SK-N-SH (cell line): Measurements from ENCODE around the gene NUDT1. TPM values are rescaled to one million over a fixed set of nuclear protein-coding genes. Genes with fewer than 3 reads are reported as not detected.

Source experiments
- CTCF ChIA-PET: fragments of 300-600, 350-600 bp; formaldehyde crosslinking; extraction: SDS; loops from one replicate; lab custom pipeline; 2021; lab: Yijun Ruan, JAX
- POLR2A ChIA-PET: fragments of 350-600 bp; sonication (Branson Sonifier 250); formaldehyde crosslinking; extraction: SDS; loops from one replicate; lab custom pipeline; 2020; ENCODE audit warnings: antibody characterized with exemption, inconsistent platforms; lab: Yijun Ruan, JAX
- DNase-seq: peaks from one replicate; pipeline ENCODE4 v3.0.0; 2012
- H2AFZ ChIP-seq: fragments of 200-600 bp; sonication (generic); 2 replicates; pipeline ENCODE4 v1.8.1; 2016; ENCODE audit warnings: antibody characterized with exemption, mild to moderate bottlenecking, low read depth
- H3F3A ChIP-seq: fragments of 200-600 bp; sonication (generic); replicated peaks from 2 replicates; pipeline ENCODE3; 2016; ENCODE audit warnings: antibody characterized with exemption, mild to moderate bottlenecking; ENCODE audit not compliant: insufficient read depth
- H3K27ac ChIP-seq, 2 experiments: fragments of 200-500 bp in 1 of 2; fragments of 200-600 bp in 1 of 2; sonication (Bioruptor generic) in 1 of 2; sonication (generic), shearing (Covaris generic) in 1 of 2; 2 replicates each; pipeline versions ENCODE4 v1.5.1 to v1.6.1; 2014 to 2016; ENCODE audit warnings: low read depth in 2 of 2, inconsistent platforms in 1 of 2, low read length in 1 of 2, mild to moderate bottlenecking in 1 of 2, mixed read lengths in 1 of 2
- H3K27me3 ChIP-seq: fragments of 200-600 bp; sonication (generic), shearing (Covaris generic); 2 replicates; pipeline ENCODE4 v1.6.1; 2016; ENCODE audit warnings: mixed run types; ENCODE audit not compliant: insufficient read depth
- H3K36me3 ChIP-seq, 2 experiments: fragments of 200-500 bp in 1 of 2; fragments of 200-600 bp in 1 of 2; sonication (Bioruptor generic) in 1 of 2; sonication (generic) in 1 of 2; replicated peaks in 1 of 2; 2 replicates each; pipeline versions ENCODE3 to v1.5.1; 2014 to 2016; ENCODE audit warnings: low read length in 1 of 2, mild to moderate bottlenecking in 1 of 2; ENCODE audit not compliant: insufficient read depth in 2 of 2, control insufficient read depth in 1 of 2
- H3K4me1 ChIP-seq, 2 experiments: fragments of 200-500 bp in 1 of 2; fragments of 200-600 bp in 1 of 2; sonication (Bioruptor generic) in 1 of 2; sonication (generic), shearing (Covaris generic) in 1 of 2; 2 replicates each; pipeline versions ENCODE4 v1.5.1 to v1.6.1; 2014 to 2016; ENCODE audit warnings: low read depth in 1 of 2, low read length in 1 of 2, mixed run types in 1 of 2; ENCODE audit not compliant: insufficient read depth in 2 of 2, control insufficient read depth in 1 of 2
- H3K4me2 ChIP-seq: fragments of 200-600 bp; sonication (generic), shearing (Covaris generic); 2 replicates; pipeline ENCODE4 v1.6.1; 2017; ENCODE audit warnings: mixed run types
- H3K4me3 ChIP-seq, 2 experiments: fragments of 200-500 bp in 1 of 2; fragments of 200-600 bp in 1 of 2; sonication (Bioruptor generic) in 1 of 2; sonication (generic), shearing (Covaris generic) in 1 of 2; 2 replicates each; pipeline versions ENCODE4 v1.5.1 to v1.8.1; 2014 to 2016; ENCODE audit warnings: low read depth in 2 of 2, inconsistent platforms in 1 of 2, low read length in 1 of 2, mild to moderate bottlenecking in 1 of 2, mixed read lengths in 1 of 2, moderate library complexity in 1 of 2
- H3K79me2 ChIP-seq: fragments of 200-600 bp; sonication (generic); 2 replicates; pipeline ENCODE4 v1.8.1; 2017; ENCODE audit warnings: mild to moderate bottlenecking; ENCODE audit not compliant: insufficient read depth
- H3K9ac ChIP-seq: fragments of 200-600 bp; sonication (generic); 2 replicates; pipeline ENCODE4 v1.6.1; 2017; ENCODE audit warnings: mixed run types
- H3K9me2 ChIP-seq: fragments of 200-600 bp; sonication (generic); 2 replicates; pipeline ENCODE4 v1.6.1; 2017; ENCODE audit warnings: mixed run types
- H3K9me3 ChIP-seq: fragments of 200-600 bp; sonication (generic); 2 replicates; pipeline ENCODE4 v1.6.1; 2017; ENCODE audit warnings: mixed run types, mild to moderate bottlenecking, moderate library complexity
- H4K20me1 ChIP-seq: fragments of 200-600 bp; sonication (generic); 2 replicates; pipeline ENCODE4 v1.6.1; 2017; ENCODE audit warnings: mild to moderate bottlenecking, mixed run types; ENCODE audit not compliant: insufficient read depth
- CHD2 ChIP-seq: fragments of 150-350 bp; IDR thresholded peaks from 2 replicates; pipeline ENCODE4 v1.6.1; 2018; ENCODE audit warnings: low read length; ENCODE audit not compliant: partially characterized antibody
- CTCF ChIP-seq: fragments of 200-600 bp; sonication (generic); IDR thresholded peaks from 2 replicates; pipeline ENCODE4 v1.6.1; 2017; ENCODE audit warnings: antibody characterized with exemption, mild to moderate bottlenecking, moderate library complexity
- EZH2phosphoT487 ChIP-seq: fragments of 200-600 bp; sonication (generic); IDR thresholded peaks from 2 replicates; pipeline ENCODE4 v1.6.1; 2017; ENCODE audit warnings: low read depth, mixed run types, mild to moderate bottlenecking, antibody characterized with exemption, moderate library complexity, borderline replicate concordance
- FOXM1 ChIP-seq: IDR thresholded peaks from 2 replicates; pipeline ENCODE4 v1.4.0; 2012; ENCODE audit warnings: low read depth, mild to moderate bottlenecking
- GABPA ChIP-seq: IDR thresholded peaks from 2 replicates; pipeline ENCODE4 v1.4.0; 2012; ENCODE audit warnings: low read depth, mild to moderate bottlenecking
- JUND ChIP-seq: IDR thresholded peaks from 2 replicates; pipeline ENCODE4 v1.4.0; 2012
- MEF2A ChIP-seq: IDR thresholded peaks from 2 replicates; pipeline ENCODE4 v1.4.0; 2012; ENCODE audit warnings: low read depth, borderline replicate concordance
- MXI1 ChIP-seq: IDR thresholded peaks from 2 replicates; pipeline ENCODE4 v1.6.1; 2012; ENCODE audit warnings: mild to moderate bottlenecking, low read depth, low read length, improper control_type of control experiment
- NFIC ChIP-seq: IDR thresholded peaks from 2 replicates; pipeline ENCODE4 v1.4.0; 2012; ENCODE audit warnings: borderline replicate concordance
- NRF1 ChIP-seq: IDR thresholded peaks from 2 replicates; pipeline ENCODE4 v1.6.1; 2012; ENCODE audit warnings: low read depth, mild to moderate bottlenecking, low read length
- POLR2AphosphoS5 ChIP-seq: IDR thresholded peaks from 2 replicates; pipeline ENCODE4 v1.6.1; 2012; ENCODE audit warnings: low read depth, low read length
- RAD21 ChIP-seq: IDR thresholded peaks from 2 replicates; pipeline ENCODE4 v1.6.1; 2012; ENCODE audit warnings: mild to moderate bottlenecking, low read length
- RCOR1 ChIP-seq: fragments of 150-350 bp; IDR thresholded peaks from 2 replicates; pipeline ENCODE4 v1.6.1; 2017; ENCODE audit warnings: antibody characterized with exemption, low read length
- REST ChIP-seq: IDR thresholded peaks from 2 replicates; pipeline ENCODE4 v1.6.1; 2012; ENCODE audit warnings: mild to moderate bottlenecking, low read depth, low read length, moderate library complexity
- RXRA ChIP-seq: IDR thresholded peaks from 2 replicates; pipeline ENCODE4 v1.4.0; 2012; ENCODE audit warnings: low read depth, mild to moderate bottlenecking, borderline replicate concordance
- SMC3 ChIP-seq: IDR thresholded peaks from 2 replicates; pipeline ENCODE4 v1.6.1; 2012; ENCODE audit warnings: low read depth, low read length, improper control_type of control experiment
- TEAD4 ChIP-seq: IDR thresholded peaks from 2 replicates; pipeline ENCODE4 v1.4.0; 2012; ENCODE audit warnings: mild to moderate bottlenecking, borderline replicate concordance; ENCODE audit not compliant: insufficient read depth
- USF1 ChIP-seq: IDR thresholded peaks from 2 replicates; pipeline ENCODE4 v1.4.0; 2012; ENCODE audit warnings: low read depth, borderline replicate concordance
- YY1 ChIP-seq: IDR thresholded peaks from 2 replicates; pipeline ENCODE4 v1.4.0; 2012; ENCODE audit warnings: low read depth, mild to moderate bottlenecking
- WGBS: methylation state at CpG from one replicate; pipeline ENCODE4 v1.1.6; 2017; ENCODE audit warnings: low lambda C conversion rate; 5-methylcytosine and 5-hydroxymethylcytosine counted together
- polyA plus RNA-seq, 3 experiments: library from polyadenylated mRNA; depleted of rRNA; stranded (reverse); fragments of >200 nt; gene quantifications; 2 replicates each; pipeline ENCODE4 v1.2.3, GENCODE V29; 2012

Gene NUDT1
- polyA plus RNA-seq, 1 of the 3 experiments (the other 2 are of a cell fraction) = 98.1 TPM

DNA sequence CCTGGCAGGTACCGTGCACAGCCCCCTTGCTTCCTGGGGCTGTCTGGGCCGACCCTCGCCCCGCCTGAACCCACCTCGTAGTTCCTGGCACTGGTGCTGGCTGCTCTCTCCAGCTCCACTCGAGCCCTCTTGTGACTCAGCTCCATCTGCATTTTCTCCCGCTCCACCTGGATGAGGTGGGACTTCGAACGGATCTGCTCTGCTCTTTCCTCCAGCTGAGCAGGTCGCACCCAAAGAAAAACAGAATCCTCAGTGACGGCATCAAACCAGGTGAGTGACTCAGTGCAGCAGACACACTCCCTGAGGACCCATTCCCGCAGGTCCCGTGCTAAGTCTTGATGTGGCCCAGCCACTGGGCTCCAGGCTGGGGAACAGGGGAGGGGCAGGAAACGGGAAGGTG is 16.7 kb upstream of the NUDT1 start:
- DNase-seq = no peak
- Histone ChIP-seq H3K4me2 (no peak overlapping the region), H3K27me3 (no peaks in the 10 kb centered on the region), H2AFZ (no peak overlapping the region), H3F3A (no peaks in the 10 kb centered on the region), H3K27ac (no peak overlapping the region), H3K4me3 (no peak overlapping the region), H4K20me1 (peaks cover 8% of the 10 kb centered on the region; the same call in 1 of the 2 replicates), H3K79me2 (peaks cover 64% of the 10 kb centered on the region), H3K9me3 (no peaks in the 10 kb centered on the region), H3K9ac (no peak overlapping the region), H3K36me3 (peaks cover 40 to 63% of the 10 kb centered on the region in 2 experiments), H3K9me2 (no peaks in the 10 kb centered on the region), H3K4me1 (peaks cover 0 to 19% of the 10 kb centered on the region in 2 experiments; a peak in 1 of 4 replicates)
- ChIA-PET POLR2A (no interaction called here), CTCF (interaction anchor here (0.6 to 1.3 kb wide), 4 partner anchors 10 to 121 kb away, joined by 3 to 4 read pairs (median 3); no protein-coding TSS in a partner anchor)
- TF ChIP-seq YY1 (no peak), FOXM1 (no peak), TEAD4 (no peak), USF1 (no peak), RAD21 (no peak), SMC3 (no peak), EZH2phosphoT487 (no peak), GABPA (no peak), POLR2AphosphoS5 (no peak), RXRA (no peak), MXI1 (no peak), NRF1 (no peak), MEF2A (no peak), JUND (no peak), CHD2 (no peak), REST (no peak), RCOR1 (no peak), CTCF (no peak), NFIC (no peak)
- WGBS = 98% methylated on average over 14 of the region's 14 CpGs
